WTC11 (cell line): ENCODE measurements around the gene SMIM44. TPM values are rescaled to one million over a fixed set of nuclear protein-coding genes. Genes with fewer than 3 reads are reported as not detected.

Source experiments
- ATAC-seq: fragments of 200-7000 bp; cut with Tn5 transposase; 2 replicates; pipeline ENCODE4 v1.10.0; 2021; ENCODE audit warnings: mild to moderate bottlenecking, moderate library complexity
- CTCF ChIA-PET: fragments of 300-600 bp; sonication (Branson Sonifier 250); formaldehyde crosslinking; loops from one replicate; lab custom pipeline; 2021; ENCODE audit warnings: antibody characterized with exemption; lab: Charles Lee
- POLR2A ChIA-PET: fragments of 350-600 bp; sonication (Branson Sonifier 250); formaldehyde crosslinking; loops from one replicate; lab custom pipeline; 2021; ENCODE audit warnings: antibody characterized with exemption; lab: Charles Lee
- DNase-seq: peaks from one replicate; pipeline ENCODE4 v3.0.0; 2021; ENCODE audit warnings: low spot score
- H3K27ac Mint-ChIP-seq: 2 replicates; pipeline ENCODE4 v1.8.0; 2021; ENCODE audit warnings: mixed read lengths
- H3K27me3 Mint-ChIP-seq: 2 replicates; pipeline ENCODE4 v1.8.0; 2021; ENCODE audit warnings: low read depth, mild to moderate bottlenecking, moderate library complexity, mixed read lengths
- H3K36me3 Mint-ChIP-seq: 2 replicates; pipeline ENCODE4 v1.8.0; 2021; ENCODE audit warnings: mixed read lengths
- H3K4me1 Mint-ChIP-seq: 2 replicates; pipeline ENCODE4 v1.8.0; 2022; ENCODE audit warnings: mixed read lengths
- H3K4me3 Mint-ChIP-seq: 2 replicates; pipeline ENCODE4 v1.8.0; 2021; ENCODE audit warnings: mild to moderate bottlenecking, moderate library complexity, mixed read lengths
- H3K9me3 Mint-ChIP-seq: 2 replicates; pipeline ENCODE4 v1.8.0; 2021; ENCODE audit warnings: mixed read lengths
- ATF1 ChIP-seq: sonication (generic); formaldehyde crosslinking; IDR thresholded peaks from 2 replicates; pipeline ENCODE4 v1.8.1; 2023; ENCODE audit warnings: mild to moderate bottlenecking, moderate library complexity, missing genetic modification reagents
- ATF6 ChIP-seq: sonication (generic); formaldehyde crosslinking; IDR thresholded peaks from 2 replicates; pipeline ENCODE4 v1.8.1; 2023; ENCODE audit warnings: mild to moderate bottlenecking, missing genetic modification reagents
- ETV6 ChIP-seq: sonication (generic); formaldehyde crosslinking; IDR thresholded peaks from 2 replicates; pipeline ENCODE4 v1.8.1; 2022; ENCODE audit warnings: mild to moderate bottlenecking, missing genetic modification reagents
- FOXP1 ChIP-seq: sonication (generic); formaldehyde crosslinking; IDR thresholded peaks from 2 replicates; pipeline ENCODE4 v1.8.0; 2022; ENCODE audit warnings: missing genetic modification reagents, mild to moderate bottlenecking, moderate library complexity, borderline replicate concordance
- GABPB1 ChIP-seq: sonication (generic); formaldehyde crosslinking; IDR thresholded peaks from 2 replicates; pipeline ENCODE4 v1.8.1; 2023; ENCODE audit warnings: mild to moderate bottlenecking, missing genetic modification reagents
- IRF2 ChIP-seq: sonication (generic); formaldehyde crosslinking; IDR thresholded peaks from 2 replicates; pipeline ENCODE4 v1.8.0; 2022; ENCODE audit warnings: low read depth, missing genetic modification reagents, borderline replicate concordance
- NFYB ChIP-seq: sonication (generic); formaldehyde crosslinking; conservative IDR thresholded peaks from 2 replicates; pipeline ENCODE4 v1.8.0; 2022; ENCODE audit warnings: low read depth, missing genetic modification reagents
- PRDM15 ChIP-seq: sonication (generic); formaldehyde crosslinking; IDR thresholded peaks from 2 replicates; pipeline ENCODE4 v1.8.0; 2022; ENCODE audit warnings: missing genetic modification reagents
- ZNF121 ChIP-seq: sonication (generic); formaldehyde crosslinking; IDR thresholded peaks from 2 replicates; pipeline ENCODE4 v1.8.0; 2023; ENCODE audit warnings: missing genetic modification reagents
- ZNF232 ChIP-seq: sonication (generic); formaldehyde crosslinking; IDR thresholded peaks from 2 replicates; pipeline ENCODE4 v1.8.0; 2022; ENCODE audit warnings: mild to moderate bottlenecking, missing genetic modification reagents
- total RNA-seq: library from RNA; stranded (reverse); gene quantifications from 3 replicates; pipeline ENCODE4 v1.2.3, GENCODE V29; 2021
- TF ChIP-seq, protein P1 (sequence below): fragments of 250-450 bp; sonication (Bioruptor Pico); IDR thresholded peaks from 2 replicates; pipeline ENCODE4 v1.9.0; 2021; ENCODE audit warnings: mild to moderate bottlenecking
- TF ChIP-seq, protein P2 (sequence below): sonication (generic); formaldehyde crosslinking; IDR thresholded peaks from 2 replicates; pipeline ENCODE4 v1.8.1; 2022; ENCODE audit warnings: low read depth, missing genetic modification reagents, borderline replicate concordance
- TF ChIP-seq, protein P3 (sequence below): sonication (generic); formaldehyde crosslinking; conservative IDR thresholded peaks from 2 replicates; pipeline ENCODE4 v1.8.1; 2023; ENCODE audit warnings: mild to moderate bottlenecking, low read depth, missing genetic modification reagents, moderate library complexity

SMIM44 gene
- total RNA-seq, 1 experiment from 2014 or later: not detected

GRCh38 chr19:3521104-3521445 is 37.8 kb upstream of the SMIM44 start (continued):
- TF ChIP-seq ATF6 (CRISPR knock-in tag) (no peak), ZNF232 (no peak), NFYB (CRISPR knock-in tag) (no peak), IRF2 (CRISPR knock-in tag) (no peak)
- TF ChIP-seq, protein P1, sequence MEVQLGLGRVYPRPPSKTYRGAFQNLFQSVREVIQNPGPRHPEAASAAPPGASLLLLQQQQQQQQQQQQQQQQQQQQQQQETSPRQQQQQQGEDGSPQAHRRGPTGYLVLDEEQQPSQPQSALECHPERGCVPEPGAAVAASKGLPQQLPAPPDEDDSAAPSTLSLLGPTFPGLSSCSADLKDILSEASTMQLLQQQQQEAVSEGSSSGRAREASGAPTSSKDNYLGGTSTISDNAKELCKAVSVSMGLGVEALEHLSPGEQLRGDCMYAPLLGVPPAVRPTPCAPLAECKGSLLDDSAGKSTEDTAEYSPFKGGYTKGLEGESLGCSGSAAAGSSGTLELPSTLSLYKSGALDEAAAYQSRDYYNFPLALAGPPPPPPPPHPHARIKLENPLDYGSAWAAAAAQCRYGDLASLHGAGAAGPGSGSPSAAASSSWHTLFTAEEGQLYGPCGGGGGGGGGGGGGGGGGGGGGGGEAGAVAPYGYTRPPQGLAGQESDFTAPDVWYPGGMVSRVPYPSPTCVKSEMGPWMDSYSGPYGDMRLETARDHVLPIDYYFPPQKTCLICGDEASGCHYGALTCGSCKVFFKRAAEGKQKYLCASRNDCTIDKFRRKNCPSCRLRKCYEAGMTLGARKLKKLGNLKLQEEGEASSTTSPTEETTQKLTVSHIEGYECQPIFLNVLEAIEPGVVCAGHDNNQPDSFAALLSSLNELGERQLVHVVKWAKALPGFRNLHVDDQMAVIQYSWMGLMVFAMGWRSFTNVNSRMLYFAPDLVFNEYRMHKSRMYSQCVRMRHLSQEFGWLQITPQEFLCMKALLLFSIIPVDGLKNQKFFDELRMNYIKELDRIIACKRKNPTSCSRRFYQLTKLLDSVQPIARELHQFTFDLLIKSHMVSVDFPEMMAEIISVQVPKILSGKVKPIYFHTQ (CRISPR knock-in tag): no peak

GRCh38 chr19:3520166-3521103 is 37.2 kb upstream of the SMIM44 start:
- no peaks in the 10 kb centered on the region for H3K27me3 Mint-ChIP-seq
- TF ChIP-seq, protein P2, sequence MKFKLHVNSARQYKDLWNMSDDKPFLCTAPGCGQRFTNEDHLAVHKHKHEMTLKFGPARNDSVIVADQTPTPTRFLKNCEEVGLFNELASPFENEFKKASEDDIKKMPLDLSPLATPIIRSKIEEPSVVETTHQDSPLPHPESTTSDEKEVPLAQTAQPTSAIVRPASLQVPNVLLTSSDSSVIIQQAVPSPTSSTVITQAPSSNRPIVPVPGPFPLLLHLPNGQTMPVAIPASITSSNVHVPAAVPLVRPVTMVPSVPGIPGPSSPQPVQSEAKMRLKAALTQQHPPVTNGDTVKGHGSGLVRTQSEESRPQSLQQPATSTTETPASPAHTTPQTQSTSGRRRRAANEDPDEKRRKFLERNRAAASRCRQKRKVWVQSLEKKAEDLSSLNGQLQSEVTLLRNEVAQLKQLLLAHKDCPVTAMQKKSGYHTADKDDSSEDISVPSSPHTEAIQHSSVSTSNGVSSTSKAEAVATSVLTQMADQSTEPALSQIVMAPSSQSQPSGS: no peak
- TF ChIP-seq FOXP1 (CRISPR knock-in tag) (peak; percentile 53; the same call in 1 of the 2 replicates), ETV6 (no peak), GABPB1 (no peak), ZNF121 (peak; percentile 53; the same call in 1 of the 2 replicates), PRDM15 (no peak), ATF1 (CRISPR knock-in tag) (no peak)
- TF ChIP-seq, protein P3, sequence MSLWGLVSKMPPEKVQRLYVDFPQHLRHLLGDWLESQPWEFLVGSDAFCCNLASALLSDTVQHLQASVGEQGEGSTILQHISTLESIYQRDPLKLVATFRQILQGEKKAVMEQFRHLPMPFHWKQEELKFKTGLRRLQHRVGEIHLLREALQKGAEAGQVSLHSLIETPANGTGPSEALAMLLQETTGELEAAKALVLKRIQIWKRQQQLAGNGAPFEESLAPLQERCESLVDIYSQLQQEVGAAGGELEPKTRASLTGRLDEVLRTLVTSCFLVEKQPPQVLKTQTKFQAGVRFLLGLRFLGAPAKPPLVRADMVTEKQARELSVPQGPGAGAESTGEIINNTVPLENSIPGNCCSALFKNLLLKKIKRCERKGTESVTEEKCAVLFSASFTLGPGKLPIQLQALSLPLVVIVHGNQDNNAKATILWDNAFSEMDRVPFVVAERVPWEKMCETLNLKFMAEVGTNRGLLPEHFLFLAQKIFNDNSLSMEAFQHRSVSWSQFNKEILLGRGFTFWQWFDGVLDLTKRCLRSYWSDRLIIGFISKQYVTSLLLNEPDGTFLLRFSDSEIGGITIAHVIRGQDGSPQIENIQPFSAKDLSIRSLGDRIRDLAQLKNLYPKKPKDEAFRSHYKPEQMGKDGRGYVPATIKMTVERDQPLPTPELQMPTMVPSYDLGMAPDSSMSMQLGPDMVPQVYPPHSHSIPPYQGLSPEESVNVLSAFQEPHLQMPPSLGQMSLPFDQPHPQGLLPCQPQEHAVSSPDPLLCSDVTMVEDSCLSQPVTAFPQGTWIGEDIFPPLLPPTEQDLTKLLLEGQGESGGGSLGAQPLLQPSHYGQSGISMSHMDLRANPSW (CRISPR knock-in tag): no peak
- ChIA-PET CTCF (interaction anchor here (0.5 to 3.5 kb wide), 5 partner anchors 25 to 215 kb away, joined by 3 to 20 read pairs (median 5); no protein-coding TSS in a partner anchor), POLR2A (no interaction called here)
- H3K36me3 Mint-ChIP-seq: peaks cover 7% of the 10 kb centered on the region
- no peaks in the 10 kb centered on the region for H3K9me3 Mint-ChIP-seq
- peaks cover 48% of the 10 kb centered on the region for H3K4me1 Mint-ChIP-seq
- H3K27ac Mint-ChIP-seq: peak overlapping the region; percentile 79
- DNase-seq: peak; percentile 58
- ATAC-seq: peak; percentile 49
- H3K4me3 Mint-ChIP-seq: no peak overlapping the region
